Endothelial cell of umbilical vein (primary cell): ENCODE data around the gene DUSP22. TPM values are rescaled to one million over a fixed set of nuclear protein-coding genes. Genes with fewer than 3 reads are reported as not detected.

ENCODE experiments used
- BruUV-seq: library from RNA; stranded (reverse); fragments of 400-500 nt; replicated peaks from 2 replicates; lab custom pipeline; 2021; lab: Mats Ljungman, UMichigan
- CTCF ChIA-PET: fragments of 300-600, 350-600 bp; sonication (Branson Sonifier 250); formaldehyde crosslinking; loops from one replicate; lab custom pipeline; 2021; ENCODE audit warnings: antibody characterized with exemption, inconsistent platforms; lab: Charles Lee
- POLR2A ChIA-PET: fragments of 300-600, 350-600 bp; sonication (Branson Sonifier 250); formaldehyde crosslinking; loops from one replicate; lab custom pipeline; 2021; ENCODE audit warnings: antibody characterized with exemption, inconsistent platforms; lab: Charles Lee
- DNase-seq: peaks from one replicate; pipeline ENCODE4 v3.0.0-alpha.2; 2011; ENCODE audit warnings: low read depth, low spot score
- FAIRE-seq: peaks from 2 replicates; lab custom pipeline; 2011; peaks lifted over from hg19 to GRCh38; lab: Jason Lieb, UNC
- H2AFZ ChIP-seq: 2 replicates; pipeline ENCODE4 v1.6.0; 2012; ENCODE audit warnings: low read depth, low read length, control low read depth, inconsistent platforms
- H3K27ac ChIP-seq: 2 replicates; pipeline ENCODE4 v1.5.1; 2011; ENCODE audit warnings: low read depth, mild to moderate bottlenecking, control low read depth, low read length, moderate library complexity; ENCODE audit not compliant: insufficient read depth
- H3K27me3 ChIP-seq, 2 experiments: 2 replicates each; pipeline versions ENCODE4 v1.6.0 to v1.6.1; 2011; ENCODE audit warnings: low read length in 2 of 2, mixed read lengths in 1 of 2; ENCODE audit not compliant: control insufficient read depth in 2 of 2, insufficient read depth in 2 of 2
- H3K36me3 ChIP-seq, 2 experiments: 2 replicates in 1 of 2; 3 replicates in 1 of 2; pipeline ENCODE4 v1.5.1; 2011; ENCODE audit warnings: low read length in 2 of 2, mild to moderate bottlenecking in 1 of 2, moderate library complexity in 1 of 2; ENCODE audit not compliant: control insufficient read depth in 2 of 2, insufficient read depth in 2 of 2; ENCODE audit errors: extremely low read depth in 1 of 2
- H3K4me1 ChIP-seq: 3 replicates; pipeline ENCODE4 v1.5.1; 2011; ENCODE audit warnings: mild to moderate bottlenecking, low read length; ENCODE audit not compliant: control insufficient read depth, insufficient read depth; ENCODE audit errors: extremely low read depth
- H3K4me2 ChIP-seq: 2 replicates; pipeline ENCODE4 v1.6.1; 2011; ENCODE audit warnings: low read length, control low read depth, mixed read lengths; ENCODE audit not compliant: insufficient read depth
- H3K4me3 ChIP-seq, 3 experiments: fragments of 200-600 bp in 1 of 3; sonication (generic), shearing (Covaris generic) in 1 of 3; replicated peaks in 1 of 3; 2 replicates each; pipeline ENCODE4 v1.5.1; 2011 to 2016; ENCODE audit warnings: control low read depth in 3 of 3, low read length in 3 of 3, mild to moderate bottlenecking in 2 of 3, inconsistent platforms in 1 of 3, low read depth in 1 of 3, moderate library complexity in 1 of 3; ENCODE audit not compliant: insufficient read depth in 1 of 3
- H3K79me2 ChIP-seq: 2 replicates; pipeline ENCODE4 v1.6.0; 2012; ENCODE audit warnings: low read length, inconsistent platforms; ENCODE audit not compliant: control insufficient read depth, insufficient read depth
- H3K9ac ChIP-seq: replicated peaks from 2 replicates; pipeline ENCODE3; 2011; ENCODE audit warnings: low read length, control low read depth; ENCODE audit not compliant: insufficient read depth; ENCODE audit errors: extremely low read depth
- H3K9me1 ChIP-seq: replicated peaks from 3 replicates; pipeline ENCODE4 v1.6.0; 2011; ENCODE audit warnings: mild to moderate bottlenecking, low read length; ENCODE audit not compliant: control insufficient read depth, insufficient read depth; ENCODE audit errors: extremely low read depth
- H3K9me3 ChIP-seq: replicated peaks from 2 replicates; pipeline ENCODE4 v1.5.1; 2012; ENCODE audit warnings: low read length, inconsistent platforms; ENCODE audit not compliant: control insufficient read depth, insufficient read depth
- H4K20me1 ChIP-seq: replicated peaks from 2 replicates; pipeline ENCODE3; 2011; ENCODE audit warnings: mild to moderate bottlenecking, low read length; ENCODE audit not compliant: control insufficient read depth, insufficient read depth; ENCODE audit errors: extremely low read depth
- EZH2 ChIP-seq: IDR thresholded peaks from 2 replicates; pipeline ENCODE4 v1.6.1; 2012; ENCODE audit warnings: borderline replicate concordance, low read depth, mild to moderate bottlenecking, moderate library complexity, low read length, inconsistent platforms; ENCODE audit not compliant: severe bottlenecking
- FOS ChIP-seq: IDR thresholded peaks from 2 replicates; pipeline ENCODE4 v1.6.1; 2011; ENCODE audit warnings: mild to moderate bottlenecking, low read length, moderate library complexity, borderline replicate concordance; ENCODE audit not compliant: insufficient read depth
- GATA2 ChIP-seq: IDR thresholded peaks from 2 replicates; pipeline ENCODE4 v1.7.0; 2011; ENCODE audit warnings: low read depth, mild to moderate bottlenecking, moderate library complexity, mixed read lengths, low read length; ENCODE audit not compliant: insufficient read length, insufficient read depth
- JUN ChIP-seq: IDR thresholded peaks from 2 replicates; pipeline ENCODE4 v1.6.1; 2011; ENCODE audit warnings: borderline replicate concordance, low read depth; ENCODE audit not compliant: insufficient read length, insufficient read depth
- MYC ChIP-seq: IDR thresholded peaks from one replicate; pipeline ENCODE4 v1.6.1; 2011; ENCODE audit warnings: mild to moderate bottlenecking, low read depth, low read length
- POLR2A ChIP-seq: IDR thresholded peaks from 2 replicates; pipeline ENCODE4 v1.6.1; 2012; ENCODE audit warnings: low read depth, mild to moderate bottlenecking, control low read depth, low read length
- POLR2AphosphoS5 ChIP-seq: IDR thresholded peaks from 2 replicates; pipeline ENCODE4 v1.6.1; 2012; ENCODE audit warnings: low read depth, mild to moderate bottlenecking, control low read depth, low read length, moderate library complexity; ENCODE audit not compliant: insufficient read depth
- dilution Hi-C: fragments of 300-500 bp; cut with MboI; formaldehyde crosslinking; loops from one replicate; pipeline ENCODE4 v1.15.0; 2019; ENCODE audit warnings: low sequenced_read_pairs; ENCODE audit not compliant: extremely low pct_ligation_motif_present
- intact Hi-C: fragments of 100-400 bp; cut with micrococcal nuclease; formaldehyde crosslinking; loops from one replicate; pipeline ENCODE4 v1.10.0; 2022
- polyA plus RNA-seq, 4 experiments: library from polyadenylated mRNA; depleted of rRNA in 3 of 4; stranded (reverse) in 3 of 4; unstranded in 1 of 4; fragments of >200 nt; gene quantifications; 2 replicates each; pipeline versions ENCODE4 v1.2.1 to v1.2.3, GENCODE V29; 2011 to 2012; ENCODE audit warnings: missing spikeins in 1 of 4
- total RNA-seq: library from RNA; stranded (reverse); gene quantifications from 2 replicates; pipeline ENCODE4 v1.2.3, GENCODE V29; 2021
- TF ChIP-seq, protein P1 (sequence below): IDR thresholded peaks from 2 replicates; pipeline ENCODE4 v1.6.1; 2011; ENCODE audit not compliant: insufficient read depth, insufficient read length
- TF ChIP-seq, protein P2 (sequence below), 2 donors: IDR thresholded peaks; 1 replicate in 1 of 2; 2 replicates in 1 of 2; pipeline ENCODE4 v1.5.1; 2011; ENCODE audit warnings: low read length in 2 of 2, mild to moderate bottlenecking in 2 of 2, moderate library complexity in 2 of 2, control low read depth in 1 of 2, inconsistent platforms in 1 of 2, low read depth in 1 of 2; ENCODE audit not compliant: insufficient read depth in 1 of 2; ENCODE audit errors: extremely low read depth in 1 of 2

Gene DUSP22
- total and polyA plus RNA-seq, 2 donors (not counting 3 experiments of a cell fraction or from before 2014, with no cell fraction given), result 23.2 to 33.9 TPM

DNA sequence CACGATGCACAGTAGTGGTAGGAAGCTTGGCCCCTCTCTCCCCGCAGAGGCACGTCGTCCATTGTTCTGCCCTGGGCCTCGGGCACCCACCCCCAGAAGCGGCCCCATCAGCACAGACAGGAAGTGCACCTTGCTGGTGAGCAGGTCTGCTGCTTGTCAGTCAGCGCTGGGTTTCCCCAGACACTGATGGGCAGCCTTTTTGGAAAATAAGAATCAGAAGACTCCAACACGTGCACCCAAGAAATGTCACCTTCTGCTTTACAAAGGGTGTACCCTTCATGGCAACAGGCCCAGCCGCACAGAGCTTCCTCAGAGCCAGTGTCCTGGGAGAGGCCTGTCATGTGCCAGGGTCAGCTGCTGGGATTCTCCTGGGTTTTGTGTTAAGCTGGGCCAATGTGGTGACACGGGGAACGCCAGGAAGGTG lies 64.6 kb downstream of the DUSP22 start:
- ChIA-PET CTCF (no interaction called here), POLR2A (no interaction called here)
- H3K9me3 ChIP-seq, result peaks cover 3% of the 10 kb centered on the region
- H3K4me1 ChIP-seq, result no peaks in the 10 kb centered on the region
- no peaks in the 10 kb centered on the region for H3K79me2 ChIP-seq
- H3K27ac ChIP-seq, result no peak overlapping the region
- H3K4me2 ChIP-seq, result no peak overlapping the region
- H3K27me3 ChIP-seq, result no peaks in the 10 kb centered on the region
- no peak overlapping the region for H2AFZ ChIP-seq
- H3K36me3 ChIP-seq, result no peaks in the 10 kb centered on the region
- H3K9me1 ChIP-seq, result no peaks in the 10 kb centered on the region
- TF ChIP-seq JUN, result no peak
- TF ChIP-seq, protein P1, sequence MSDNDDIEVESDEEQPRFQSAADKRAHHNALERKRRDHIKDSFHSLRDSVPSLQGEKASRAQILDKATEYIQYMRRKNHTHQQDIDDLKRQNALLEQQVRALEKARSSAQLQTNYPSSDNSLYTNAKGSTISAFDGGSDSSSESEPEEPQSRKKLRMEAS, result no peak
- no peak for TF ChIP-seq MYC
- TF ChIP-seq FOS, result no peak
- TF ChIP-seq POLR2A, result no peak
- no peak for TF ChIP-seq GATA2
- TF ChIP-seq, protein P2, sequence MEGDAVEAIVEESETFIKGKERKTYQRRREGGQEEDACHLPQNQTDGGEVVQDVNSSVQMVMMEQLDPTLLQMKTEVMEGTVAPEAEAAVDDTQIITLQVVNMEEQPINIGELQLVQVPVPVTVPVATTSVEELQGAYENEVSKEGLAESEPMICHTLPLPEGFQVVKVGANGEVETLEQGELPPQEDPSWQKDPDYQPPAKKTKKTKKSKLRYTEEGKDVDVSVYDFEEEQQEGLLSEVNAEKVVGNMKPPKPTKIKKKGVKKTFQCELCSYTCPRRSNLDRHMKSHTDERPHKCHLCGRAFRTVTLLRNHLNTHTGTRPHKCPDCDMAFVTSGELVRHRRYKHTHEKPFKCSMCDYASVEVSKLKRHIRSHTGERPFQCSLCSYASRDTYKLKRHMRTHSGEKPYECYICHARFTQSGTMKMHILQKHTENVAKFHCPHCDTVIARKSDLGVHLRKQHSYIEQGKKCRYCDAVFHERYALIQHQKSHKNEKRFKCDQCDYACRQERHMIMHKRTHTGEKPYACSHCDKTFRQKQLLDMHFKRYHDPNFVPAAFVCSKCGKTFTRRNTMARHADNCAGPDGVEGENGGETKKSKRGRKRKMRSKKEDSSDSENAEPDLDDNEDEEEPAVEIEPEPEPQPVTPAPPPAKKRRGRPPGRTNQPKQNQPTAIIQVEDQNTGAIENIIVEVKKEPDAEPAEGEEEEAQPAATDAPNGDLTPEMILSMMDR (IDR thresholded peaks at IDR 0.05; ENCODE audit: extremely low read depth in 1 of 2, insufficient read depth in 1 of 2, low read depth in 1 of 2, low read length in 2 of 2), result no peak
- no peak for TF ChIP-seq EZH2
- no peak for TF ChIP-seq POLR2AphosphoS5
- dilution Hi-C loops (no loop called here), intact Hi-C loops (no loop called here)
- DNase-seq (no peak), FAIRE-seq (no peak)
- no TSS peak for BruUV-seq
- no peak overlapping the region for H3K9ac ChIP-seq
- H4K20me1 ChIP-seq, result no peaks in the 10 kb centered on the region
- H3K4me3 ChIP-seq, result no peak overlapping the region
